ENCODE data around the gene MRPS7.

The MRPS7 gene

DNA sequence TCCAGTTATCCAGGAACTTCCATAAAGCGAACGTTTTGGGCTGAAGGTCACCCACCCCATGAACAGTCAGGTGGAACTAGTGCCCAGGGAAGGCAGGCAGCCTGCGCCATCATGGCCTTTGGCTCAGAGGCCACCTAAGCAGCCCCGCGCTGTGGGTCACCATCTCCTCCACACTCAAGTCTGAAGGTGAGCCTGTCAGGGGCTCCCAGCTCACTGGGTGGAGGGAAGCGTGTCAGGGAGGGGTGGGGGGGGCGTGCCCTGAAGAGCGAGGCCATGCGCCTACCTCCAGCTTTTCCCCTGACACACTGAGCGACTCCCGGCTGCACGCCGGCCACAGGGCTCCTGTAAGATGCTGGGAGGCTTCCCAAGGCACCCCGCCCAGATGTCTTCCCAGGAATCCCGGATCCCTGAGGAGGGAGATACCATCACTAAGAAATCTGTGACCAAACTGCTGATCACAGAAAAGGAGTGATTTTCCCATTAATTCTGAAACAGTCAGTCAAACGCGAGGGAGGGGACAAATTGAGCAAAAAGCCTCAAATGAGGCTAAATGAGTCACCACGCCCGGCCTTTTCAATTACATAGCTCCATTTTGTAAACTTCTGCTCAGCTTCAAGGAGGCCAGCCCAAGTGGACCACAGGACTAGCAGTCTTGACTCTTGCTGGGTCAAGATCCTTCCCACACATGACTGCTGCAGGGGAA, 54.0 kb downstream of the MRPS7 start:
- DNase-seq = no peak

Measured in stimulated activated CD4-positive, alpha-beta T cell treated with anti-CD3 and anti-CD28 coated beads, Interleukin-2, amount 100 ng/mL, for 48 hours (primary cell).